Fibroblast of lung (primary cell): ENCODE measurements around the gene SHROOM3.
"Not testable (repeated sequence)": the region's sequence is repeated elsewhere in the genome, so short reads cannot be mapped to it uniquely, and the experiment has no call there.

Experiments used
- EZH2 ChIP-seq: IDR thresholded peaks from 2 replicates; pipeline ENCODE4 v1.5.1; 2012; ENCODE audit warnings: low read length, control low read depth, mild to moderate bottlenecking; ENCODE audit errors: missing control alignments
- TF ChIP-seq, protein P1 (sequence below), 2 donors: IDR thresholded peaks in 1 of 2; conservative IDR thresholded peaks in 1 of 2; 1 replicate in 1 of 2; 2 replicates in 1 of 2; pipeline ENCODE4 v1.5.1; 2011 to 2012; ENCODE audit warnings: low read length in 2 of 2, control low read depth in 1 of 2, inconsistent platforms in 1 of 2, low read depth in 1 of 2, mild to moderate bottlenecking in 1 of 2

DNA sequence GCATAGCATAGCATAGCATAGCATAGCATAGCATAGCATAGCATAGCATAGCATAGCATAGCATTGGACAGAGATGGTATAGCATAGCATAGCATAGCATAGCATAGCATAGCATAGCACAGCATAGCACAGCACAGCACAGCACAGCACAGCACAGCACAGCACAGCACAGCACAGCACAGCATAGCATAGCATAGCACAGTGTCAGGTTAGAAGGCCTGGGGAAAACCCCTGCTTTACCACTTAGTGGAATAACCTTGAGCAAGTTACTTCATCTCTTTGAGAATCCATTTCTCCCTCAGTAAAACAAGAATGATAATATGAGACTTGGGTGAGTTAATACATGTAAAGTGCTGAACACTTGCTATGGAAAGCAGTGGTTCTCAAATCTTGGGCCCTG lies 173.5 kb downstream of the SHROOM3 start:
- TF ChIP-seq EZH2 = not testable (repeated sequence)
- TF ChIP-seq, protein P1, sequence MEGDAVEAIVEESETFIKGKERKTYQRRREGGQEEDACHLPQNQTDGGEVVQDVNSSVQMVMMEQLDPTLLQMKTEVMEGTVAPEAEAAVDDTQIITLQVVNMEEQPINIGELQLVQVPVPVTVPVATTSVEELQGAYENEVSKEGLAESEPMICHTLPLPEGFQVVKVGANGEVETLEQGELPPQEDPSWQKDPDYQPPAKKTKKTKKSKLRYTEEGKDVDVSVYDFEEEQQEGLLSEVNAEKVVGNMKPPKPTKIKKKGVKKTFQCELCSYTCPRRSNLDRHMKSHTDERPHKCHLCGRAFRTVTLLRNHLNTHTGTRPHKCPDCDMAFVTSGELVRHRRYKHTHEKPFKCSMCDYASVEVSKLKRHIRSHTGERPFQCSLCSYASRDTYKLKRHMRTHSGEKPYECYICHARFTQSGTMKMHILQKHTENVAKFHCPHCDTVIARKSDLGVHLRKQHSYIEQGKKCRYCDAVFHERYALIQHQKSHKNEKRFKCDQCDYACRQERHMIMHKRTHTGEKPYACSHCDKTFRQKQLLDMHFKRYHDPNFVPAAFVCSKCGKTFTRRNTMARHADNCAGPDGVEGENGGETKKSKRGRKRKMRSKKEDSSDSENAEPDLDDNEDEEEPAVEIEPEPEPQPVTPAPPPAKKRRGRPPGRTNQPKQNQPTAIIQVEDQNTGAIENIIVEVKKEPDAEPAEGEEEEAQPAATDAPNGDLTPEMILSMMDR (conservative IDR thresholded peaks at IDR 0.05 in 1 of 2, IDR thresholded peaks at IDR 0.05 in 1 of 2; ENCODE audit: low read depth in 1 of 2, low read length in 2 of 2) = not testable (repeated sequence)
